ENCODE data around the gene IPP.

IPP gene

DNA sequence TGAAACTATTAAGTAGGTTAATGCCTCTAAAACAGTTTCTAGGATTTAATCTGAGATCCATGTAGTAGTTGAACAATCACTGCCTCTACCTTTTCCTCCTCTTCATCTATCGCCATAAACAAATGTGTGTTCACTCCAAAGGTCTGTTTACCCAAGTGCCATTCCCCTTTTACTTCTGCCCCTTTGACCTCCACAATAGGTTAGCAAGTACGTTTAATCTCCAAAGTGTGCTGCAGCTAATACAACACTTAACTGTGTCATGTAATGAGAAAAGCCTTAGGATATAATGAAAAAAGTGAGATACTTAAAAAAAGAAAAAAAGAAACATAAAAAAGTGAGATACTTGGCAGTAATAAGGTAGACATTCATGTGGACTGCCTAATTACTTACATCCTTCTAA lies 92.3 kb downstream of the IPP start:
- in situ Hi-C loops (cut with MboI; ENCODE audit: low pct_unique_long_range_greater_than_20kb, low sequenced_read_pairs): no loop called here

DNA sequence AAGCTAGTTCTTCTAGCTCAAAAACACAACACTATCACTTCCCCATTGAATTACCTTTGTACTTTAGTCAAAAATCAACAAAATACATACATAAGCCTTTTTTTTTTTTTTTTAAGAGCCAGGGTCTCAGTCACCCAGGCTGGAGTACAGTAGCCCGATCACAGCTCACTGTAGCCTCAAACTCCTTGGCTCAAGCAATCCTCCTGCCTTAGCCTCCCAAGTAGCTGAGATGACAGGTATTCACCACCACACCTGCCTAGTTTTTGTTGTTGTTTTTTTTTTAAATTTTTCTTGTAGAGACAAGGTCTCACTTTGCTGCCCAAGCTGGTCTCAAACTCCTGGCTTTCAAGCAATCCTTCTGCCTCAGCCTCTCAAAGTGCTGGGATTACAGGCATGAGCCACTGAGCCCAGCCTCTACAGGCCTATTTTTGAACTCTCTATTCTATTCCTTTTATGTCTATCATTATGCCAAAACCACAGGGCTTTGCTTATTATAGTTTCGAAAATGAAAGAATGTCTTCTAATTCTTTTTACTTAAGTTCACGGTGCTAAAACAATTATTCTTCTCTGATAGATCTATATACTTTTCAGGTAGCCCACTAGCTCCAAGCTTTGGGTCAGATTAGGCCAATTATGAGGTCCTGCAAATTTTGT lies 93.8 kb downstream of the IPP start:
- in situ Hi-C loops (cut with MboI; ENCODE audit: low pct_unique_long_range_greater_than_20kb, low sequenced_read_pairs): no loop called here
- no peak for DNase-seq

More for the DNA sequence above, 92.3 kb downstream of the IPP start:
- no peak for DNase-seq

DNA sequence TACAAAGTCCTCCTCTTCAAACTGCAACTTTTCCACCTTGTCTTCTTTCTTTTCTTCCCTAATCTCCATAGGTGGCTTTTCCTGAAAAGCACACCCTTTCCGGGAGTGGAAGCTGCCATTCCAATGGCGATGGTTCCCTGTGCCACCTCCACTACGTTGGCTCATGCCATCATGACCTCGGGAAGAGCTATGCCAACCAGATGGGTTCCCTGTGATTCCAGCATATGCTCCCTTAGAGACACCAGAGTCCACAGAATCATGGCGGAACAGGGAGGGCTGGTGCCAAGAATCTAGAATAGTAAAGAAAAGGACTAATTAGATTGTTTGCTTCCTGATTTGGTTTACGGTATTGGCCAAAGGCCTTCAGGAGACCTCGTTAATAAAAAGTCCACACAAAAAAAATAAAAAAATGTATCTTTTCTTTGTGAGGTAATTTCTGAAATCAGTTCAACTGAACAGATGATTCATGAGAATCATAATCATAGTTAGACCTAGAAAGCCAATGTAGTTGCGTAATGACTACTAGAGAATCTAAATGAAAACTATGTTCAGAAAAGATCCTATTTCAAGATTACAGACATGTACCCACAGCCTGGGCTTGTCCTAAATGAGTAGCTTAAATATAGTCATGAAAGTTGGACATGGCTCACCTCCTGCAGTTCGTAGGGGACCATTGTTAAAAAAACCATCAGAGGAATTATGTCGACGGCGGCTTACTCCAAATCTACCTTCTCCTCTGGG lies 95.7 kb downstream of the IPP start:
- in situ Hi-C loops (cut with MboI; ENCODE audit: low pct_unique_long_range_greater_than_20kb, low sequenced_read_pairs): no loop called here
- no peak for DNase-seq

Data from KBM-7 (cell line).